ENCODE data around the gene PTPRM.

Gene PTPRM

GRCh38 chr18:8351161-8351560 is 784.0 kb downstream of the PTPRM start:
- DNase-seq = no peak

DNA sequence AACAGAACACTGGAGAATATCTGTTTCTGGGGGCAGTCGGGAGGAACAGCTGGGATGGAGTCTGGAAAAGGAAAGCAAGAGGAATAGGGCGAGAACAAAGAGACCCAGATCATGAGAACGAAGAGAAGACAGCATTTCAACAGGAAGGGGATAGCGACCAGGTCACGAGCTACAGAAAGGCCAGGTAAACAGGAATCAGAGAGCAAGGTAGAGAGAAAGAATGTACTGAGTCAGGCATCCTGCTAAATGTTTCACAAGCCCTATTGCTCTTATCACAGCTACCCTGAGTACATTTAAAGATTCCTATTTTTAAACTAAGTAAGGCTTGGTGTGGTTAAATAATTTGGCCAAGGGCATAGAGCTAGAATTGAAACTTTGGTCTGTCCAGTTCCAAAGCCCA is 787.2 kb downstream of the PTPRM start:
- DNase-seq = no peak

- DNase-seq = no peak
Observed at GRCh38 chr18:8356001-8356400, 788.9 kb downstream of the PTPRM start.

GRCh38 chr18:8357320-8357719 is 790.2 kb downstream of the PTPRM start:
- DNase-seq = no peak

DNA sequence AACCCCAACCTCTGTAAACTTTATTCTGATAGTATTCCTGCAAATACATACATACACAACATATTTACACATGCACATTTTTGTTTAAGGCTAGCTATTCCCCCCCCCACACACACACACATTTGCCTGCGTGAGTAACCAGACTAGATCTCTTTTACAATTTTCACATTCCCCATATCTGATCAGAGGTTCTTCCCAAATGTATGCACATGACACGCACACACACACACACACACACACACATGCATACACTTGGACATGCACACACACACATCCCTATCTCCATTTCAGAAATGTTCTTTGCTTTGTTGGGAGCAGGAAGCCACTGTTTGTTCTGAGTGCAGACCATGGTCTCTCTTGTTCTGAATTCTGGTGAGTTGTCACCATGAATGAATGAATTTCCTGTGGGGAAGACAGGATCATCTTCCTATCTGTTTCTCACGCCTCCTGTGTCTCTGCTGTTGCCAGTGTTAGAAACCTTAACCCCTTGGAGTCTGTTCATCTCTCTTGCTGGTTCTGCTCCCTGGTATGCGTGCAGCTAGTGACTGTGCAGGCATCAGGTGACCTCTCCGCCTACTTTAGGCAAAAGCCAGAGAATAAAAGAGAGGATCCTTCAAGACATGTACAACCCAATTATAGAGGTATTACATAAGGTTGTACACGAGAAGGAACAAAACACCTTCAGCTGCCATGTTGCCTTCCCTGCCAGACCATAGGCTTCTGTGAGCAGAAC is 791.1 kb downstream of the PTPRM start:
- no peak for DNase-seq

- DNase-seq = no peak
Observed at GRCh38 chr18:8359076-8359475, 792.0 kb downstream of the PTPRM start.

GRCh38 chr18:8359481-8359880 is 792.4 kb downstream of the PTPRM start:
- no peak for DNase-seq

DNA sequence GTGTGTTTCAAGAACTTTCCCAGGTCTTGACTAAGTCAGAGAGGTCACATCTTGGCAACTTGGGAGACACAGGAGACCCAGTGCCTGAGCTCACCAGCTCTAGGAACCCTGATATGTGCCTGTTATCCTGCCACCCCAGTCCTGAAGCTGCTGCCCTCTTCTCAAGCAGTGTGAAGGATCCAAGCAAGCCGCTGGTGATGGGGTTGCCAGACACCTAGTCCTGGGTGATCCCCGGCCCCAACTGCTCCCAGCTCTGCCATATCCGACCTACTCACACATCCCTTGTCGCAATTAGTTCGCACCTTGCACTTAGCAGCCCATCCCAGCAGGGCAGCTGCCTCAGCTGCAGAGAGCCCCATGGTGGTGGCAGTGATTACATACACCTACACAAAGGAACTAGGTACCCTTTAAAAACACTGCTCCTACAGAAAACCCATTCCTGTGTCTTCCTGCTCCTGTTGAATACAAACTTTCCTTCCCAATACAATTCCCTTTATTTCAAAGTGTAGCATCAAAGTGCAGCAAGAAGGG is 794.9 kb downstream of the PTPRM start:
- no peak for DNase-seq

DNA sequence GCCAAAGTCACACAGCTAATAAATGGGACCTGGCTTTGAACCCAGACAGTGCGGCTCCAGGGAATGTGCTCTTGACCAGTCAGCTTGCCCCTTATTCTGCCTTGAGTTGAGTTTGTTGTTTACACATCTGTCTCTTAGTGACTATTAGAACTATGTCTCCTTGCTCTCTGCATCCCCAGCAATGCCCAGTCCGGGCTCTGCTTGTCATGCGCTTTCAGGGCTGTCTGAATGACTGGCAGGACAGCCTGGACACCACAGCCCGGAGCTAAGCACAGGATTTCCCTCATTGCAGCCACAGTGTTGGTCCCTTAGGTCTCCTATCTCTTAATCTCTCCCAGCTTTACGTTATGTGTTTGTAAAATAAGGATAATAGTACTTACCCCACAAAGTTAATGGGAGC is 795.7 kb downstream of the PTPRM start:
- no peak for DNase-seq

- DNase-seq = no peak
Observed at GRCh38 chr18:8364385-8364784, 797.3 kb downstream of the PTPRM start.

DNA sequence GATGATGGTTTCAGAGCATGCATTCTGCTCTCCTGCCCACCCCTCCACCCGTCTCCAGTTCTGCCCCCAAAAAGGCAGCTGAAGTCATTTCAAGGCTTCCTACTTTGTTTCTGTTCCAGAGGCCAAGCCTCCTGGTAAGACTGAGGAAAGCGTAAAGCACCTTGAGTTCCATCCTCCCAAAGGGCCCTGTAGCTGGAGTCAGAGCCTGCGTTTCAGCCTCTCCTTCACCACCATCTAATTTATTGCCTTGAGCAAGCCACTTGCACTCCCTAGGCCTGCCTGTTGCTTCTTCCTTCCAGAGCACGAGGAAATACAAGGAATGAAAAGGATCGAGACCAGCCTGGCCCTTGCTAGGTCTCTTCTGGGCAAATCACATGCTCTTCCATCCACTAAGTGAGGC is 797.9 kb downstream of the PTPRM start:
- DNase-seq = no peak

DNA sequence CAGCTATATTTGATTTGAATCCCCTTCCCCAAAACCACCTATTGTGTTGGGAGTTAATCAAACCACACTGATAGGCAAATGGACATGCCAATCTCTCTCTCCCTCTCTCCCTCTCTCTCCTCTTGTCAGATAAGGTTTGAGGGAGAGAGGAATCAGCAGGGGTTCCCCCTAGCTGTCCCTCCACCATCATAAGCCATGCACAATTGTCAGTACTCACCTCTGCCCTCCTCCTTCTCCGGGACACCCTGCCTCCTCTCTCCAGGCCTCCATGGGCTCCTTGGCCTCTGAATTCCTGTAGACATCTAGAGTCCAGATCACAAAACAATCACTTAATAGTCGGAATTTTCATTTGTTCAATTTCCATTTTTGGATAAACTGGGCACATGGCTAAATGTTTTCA is 798.4 kb downstream of the PTPRM start:
- DNase-seq = no peak

GRCh38 chr18:8366070-8366469 is 799.0 kb downstream of the PTPRM start:
- DNase-seq = no peak

DNA sequence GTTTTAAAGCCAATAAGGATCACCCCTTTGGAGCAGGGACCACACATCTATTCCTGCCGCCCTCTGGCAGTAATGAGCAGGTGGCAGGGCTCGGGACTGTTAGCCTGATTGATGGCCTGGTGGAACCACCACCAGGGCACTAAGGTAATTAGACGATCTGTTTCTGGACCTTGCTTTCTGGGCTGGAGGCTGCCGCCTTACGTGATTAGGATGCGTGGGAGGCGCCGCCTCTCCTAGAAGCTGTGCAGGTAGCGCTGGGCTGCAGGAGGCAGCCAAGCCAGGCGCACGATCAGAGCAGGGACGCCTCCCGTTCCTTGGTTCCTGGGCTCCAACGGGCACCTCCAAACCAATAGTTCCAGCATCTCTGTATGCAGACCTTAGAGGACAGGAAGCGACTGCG is 799.5 kb downstream of the PTPRM start:
- no peak for DNase-seq

DNA sequence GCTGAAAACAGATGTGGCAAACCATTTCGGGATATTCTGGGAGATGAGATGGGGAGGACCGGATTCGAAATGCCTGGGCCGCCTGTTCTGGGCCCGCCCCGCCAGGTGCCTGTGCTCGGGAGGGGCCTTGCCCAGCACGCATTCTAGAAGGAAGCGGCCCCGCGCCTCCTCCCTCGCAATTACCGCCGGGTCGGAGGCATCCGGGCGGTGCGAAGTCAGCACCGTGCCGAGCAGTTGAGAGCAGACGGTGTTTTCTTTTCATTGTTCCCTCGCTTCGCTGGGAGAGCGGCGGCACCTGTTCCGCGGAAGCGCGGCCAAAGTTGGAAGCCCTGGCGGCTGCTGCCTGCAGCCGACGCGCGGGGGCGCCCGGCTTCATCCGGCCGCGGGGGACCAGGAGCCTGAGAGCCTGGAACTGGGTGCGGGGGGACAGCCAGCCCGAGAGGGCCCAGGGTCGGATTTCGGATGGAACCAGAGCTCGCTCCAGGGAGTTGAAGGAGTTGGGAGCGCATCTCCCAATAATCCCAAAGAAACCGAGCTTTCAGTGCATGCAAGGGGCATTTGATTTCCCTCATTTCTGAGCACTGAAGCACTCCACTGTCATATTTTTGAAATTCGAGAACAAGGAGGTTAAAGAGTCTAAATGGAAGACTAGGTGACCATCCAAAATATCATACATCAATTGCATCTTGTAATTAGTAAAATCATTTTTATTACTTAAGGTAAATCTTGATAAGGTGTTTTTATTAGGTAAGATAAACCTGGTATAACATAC is 800.3 kb downstream of the PTPRM start:
- peak; percentile 6 for DNase-seq

GRCh38 chr18:8368512-8369217 is 801.5 kb downstream of the PTPRM start:
- DNase-seq = no peak

DNA sequence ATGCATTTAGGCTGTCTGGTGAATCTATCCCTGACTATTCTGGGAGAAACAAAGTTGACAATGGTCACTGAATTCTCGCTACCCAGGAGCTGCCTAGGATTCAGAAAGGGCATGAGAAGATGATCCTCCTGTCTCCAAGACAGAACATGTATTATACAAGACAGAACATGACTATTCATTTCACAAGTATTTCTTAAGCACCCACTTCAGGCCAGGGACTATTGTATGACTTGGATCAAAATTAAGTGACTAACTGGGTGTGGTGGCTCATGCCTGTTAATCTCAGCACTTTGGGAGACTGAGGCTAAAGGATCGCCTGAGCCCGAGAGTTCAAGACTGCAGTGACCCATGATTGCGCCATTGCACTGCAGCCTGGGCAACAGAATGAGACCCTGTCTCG is 806.4 kb downstream of the PTPRM start:
- no peak for DNase-seq

- no peak for DNase-seq
Observed at GRCh38 chr18:8374676-8375075, 807.6 kb downstream of the PTPRM start.

- DNase-seq = no peak
Observed at GRCh38 chr18:8375249-8375648, 808.1 kb downstream of the PTPRM start.

- no peak for DNase-seq
Observed at GRCh38 chr18:8376113-8376512, 809.0 kb downstream of the PTPRM start.

GRCh38 chr18:8379187-8379941 is 812.2 kb downstream of the PTPRM start:
- no peak for DNase-seq

GRCh38 chr18:8380006-8380405 is 812.9 kb downstream of the PTPRM start:
- no peak for DNase-seq

DNA sequence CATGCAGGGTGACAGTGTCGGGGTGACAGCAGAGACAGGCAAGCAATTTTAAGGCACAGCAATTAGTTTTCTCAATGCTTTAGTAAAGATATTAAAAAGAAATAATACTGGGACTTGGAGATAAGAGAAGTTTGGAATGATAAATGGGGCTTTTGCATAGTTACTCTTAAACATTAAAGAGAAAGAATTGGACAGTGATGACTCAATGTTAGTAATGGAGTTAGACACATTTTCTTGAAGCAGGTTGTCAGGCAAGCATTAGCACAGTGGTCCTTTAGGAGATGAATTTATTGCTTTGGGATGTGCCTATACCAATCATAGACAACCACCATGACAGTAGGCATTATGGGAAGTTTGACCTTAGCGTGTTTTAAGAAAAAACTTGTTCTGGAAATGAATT is 813.8 kb downstream of the PTPRM start:
- DNase-seq = no peak

All from stimulated activated CD4-positive, alpha-beta T cell treated with anti-CD3 and anti-CD28 coated beads, Interleukin-1b, Interleukin-23, amount 100 ng/mL, for 48 hours (primary cell).